ENCODE measurements around the gene SH3PXD2A.

GRCh38 chr10:103549349-103549685 lies 306.1 kb downstream of the SH3PXD2A start:
- no peak for TF ChIP-seq CTCF (IDR thresholded peaks at IDR 0.05)
- no peak for TF ChIP-seq POLR2A (IDR thresholded peaks at IDR 0.05)
- TF ChIP-seq EP300 (IDR thresholded peaks at IDR 0.05), result no peak
